ENCODE results near the gene TYRO3.

Gene TYRO3

DNA sequence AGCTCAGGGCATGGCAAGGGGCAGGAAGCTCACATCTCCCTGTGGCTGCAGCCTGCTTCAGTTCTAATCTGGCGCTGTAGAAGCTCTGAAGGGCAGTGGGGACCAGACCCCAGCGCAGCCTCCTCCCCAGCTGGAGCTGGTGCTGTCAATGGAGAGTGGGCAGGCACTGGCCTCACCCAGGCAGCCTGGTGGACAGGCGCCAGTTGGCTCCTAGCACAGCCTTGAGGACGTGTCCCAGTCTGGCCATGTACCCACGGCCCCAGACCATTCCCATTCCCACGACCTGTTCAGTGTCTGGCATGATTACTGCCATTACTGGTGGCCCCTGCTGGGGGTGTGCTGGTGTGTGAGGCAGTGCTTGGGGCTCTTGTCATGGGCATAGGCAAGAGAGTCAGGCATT is 16.3 kb downstream of the TYRO3 start:
- in situ Hi-C loops (cut with HindIII; ENCODE audit: low sequenced_read_pairs) = no loop called here
- no peak overlapping the region for H3K4me3 ChIP-seq (ENCODE audit: low read depth, low read length)
- TF ChIP-seq, protein P1, sequence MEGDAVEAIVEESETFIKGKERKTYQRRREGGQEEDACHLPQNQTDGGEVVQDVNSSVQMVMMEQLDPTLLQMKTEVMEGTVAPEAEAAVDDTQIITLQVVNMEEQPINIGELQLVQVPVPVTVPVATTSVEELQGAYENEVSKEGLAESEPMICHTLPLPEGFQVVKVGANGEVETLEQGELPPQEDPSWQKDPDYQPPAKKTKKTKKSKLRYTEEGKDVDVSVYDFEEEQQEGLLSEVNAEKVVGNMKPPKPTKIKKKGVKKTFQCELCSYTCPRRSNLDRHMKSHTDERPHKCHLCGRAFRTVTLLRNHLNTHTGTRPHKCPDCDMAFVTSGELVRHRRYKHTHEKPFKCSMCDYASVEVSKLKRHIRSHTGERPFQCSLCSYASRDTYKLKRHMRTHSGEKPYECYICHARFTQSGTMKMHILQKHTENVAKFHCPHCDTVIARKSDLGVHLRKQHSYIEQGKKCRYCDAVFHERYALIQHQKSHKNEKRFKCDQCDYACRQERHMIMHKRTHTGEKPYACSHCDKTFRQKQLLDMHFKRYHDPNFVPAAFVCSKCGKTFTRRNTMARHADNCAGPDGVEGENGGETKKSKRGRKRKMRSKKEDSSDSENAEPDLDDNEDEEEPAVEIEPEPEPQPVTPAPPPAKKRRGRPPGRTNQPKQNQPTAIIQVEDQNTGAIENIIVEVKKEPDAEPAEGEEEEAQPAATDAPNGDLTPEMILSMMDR (IDR thresholded peaks at IDR 0.05; ENCODE audit: low read depth, low read length, missing control alignments) = no peak
- DNase-seq (ENCODE audit: low read depth) = no peak

DNA sequence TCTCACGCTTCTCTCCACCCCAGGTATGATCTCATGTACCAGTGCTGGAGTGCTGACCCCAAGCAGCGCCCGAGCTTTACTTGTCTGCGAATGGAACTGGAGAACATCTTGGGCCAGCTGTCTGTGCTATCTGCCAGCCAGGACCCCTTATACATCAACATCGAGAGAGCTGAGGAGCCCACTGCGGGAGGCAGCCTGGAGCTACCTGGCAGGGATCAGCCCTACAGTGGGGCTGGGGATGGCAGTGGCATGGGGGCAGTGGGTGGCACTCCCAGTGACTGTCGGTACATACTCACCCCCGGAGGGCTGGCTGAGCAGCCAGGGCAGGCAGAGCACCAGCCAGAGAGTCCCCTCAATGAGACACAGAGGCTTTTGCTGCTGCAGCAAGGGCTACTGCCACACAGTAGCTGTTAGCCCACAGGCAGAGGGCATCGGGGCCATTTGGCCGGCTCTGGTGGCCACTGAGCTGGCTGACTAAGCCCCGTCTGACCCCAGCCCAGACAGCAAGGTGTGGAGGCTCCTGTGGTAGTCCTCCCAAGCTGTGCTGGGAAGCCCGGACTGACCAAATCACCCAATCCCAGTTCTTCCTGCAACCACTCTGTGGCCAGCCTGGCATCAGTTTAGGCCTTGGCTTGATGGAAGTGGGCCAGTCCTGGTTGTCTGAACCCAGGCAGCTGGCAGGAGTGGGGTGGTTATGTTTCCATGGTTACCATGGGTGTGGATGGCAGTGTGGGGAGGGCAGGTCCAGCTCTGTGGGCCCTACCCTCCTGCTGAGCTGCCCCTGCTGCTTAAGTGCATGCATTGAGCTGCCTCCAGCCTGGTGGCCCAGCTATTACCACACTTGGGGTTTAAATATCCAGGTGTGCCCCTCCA is 19.1 kb downstream of the TYRO3 start:
- DNase-seq (ENCODE audit: low read depth) = no peak
- in situ Hi-C loops (cut with HindIII; ENCODE audit: low sequenced_read_pairs) = no loop called here
- H3K4me3 ChIP-seq (ENCODE audit: low read depth, low read length) = no peak overlapping the region
- TF ChIP-seq, protein P1 (IDR thresholded peaks at IDR 0.05; ENCODE audit: low read depth, low read length, missing control alignments) = no peak

DNA sequence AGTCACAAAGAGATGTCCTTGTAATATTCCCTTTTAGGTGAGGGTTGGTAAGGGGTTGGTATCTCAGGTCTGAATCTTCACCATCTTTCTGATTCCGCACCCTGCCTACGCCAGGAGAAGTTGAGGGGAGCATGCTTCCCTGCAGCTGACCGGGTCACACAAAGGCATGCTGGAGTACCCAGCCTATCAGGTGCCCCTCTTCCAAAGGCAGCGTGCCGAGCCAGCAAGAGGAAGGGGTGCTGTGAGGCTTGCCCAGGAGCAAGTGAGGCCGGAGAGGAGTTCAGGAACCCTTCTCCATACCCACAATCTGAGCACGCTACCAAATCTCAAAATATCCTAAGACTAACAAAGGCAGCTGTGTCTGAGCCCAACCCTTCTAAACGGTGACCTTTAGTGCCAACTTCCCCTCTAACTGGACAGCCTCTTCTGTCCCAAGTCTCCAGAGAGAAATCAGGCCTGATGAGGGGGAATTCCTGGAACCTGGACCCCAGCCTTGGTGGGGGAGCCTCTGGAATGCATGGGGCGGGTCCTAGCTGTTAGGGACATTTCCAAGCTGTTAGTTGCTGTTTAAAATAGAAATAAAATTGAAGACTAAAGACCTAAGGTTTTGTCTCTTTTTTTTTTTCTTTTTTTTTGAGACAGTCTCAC is 19.8 kb downstream of the TYRO3 start:
- TF ChIP-seq, protein P1 (IDR thresholded peaks at IDR 0.05; ENCODE audit: low read depth, low read length, missing control alignments) = no peak
- in situ Hi-C loops (cut with HindIII; ENCODE audit: low sequenced_read_pairs) = no loop called here
- no peak for DNase-seq (ENCODE audit: low read depth)
- no peak overlapping the region for H3K4me3 ChIP-seq (ENCODE audit: low read depth, low read length)

DNA sequence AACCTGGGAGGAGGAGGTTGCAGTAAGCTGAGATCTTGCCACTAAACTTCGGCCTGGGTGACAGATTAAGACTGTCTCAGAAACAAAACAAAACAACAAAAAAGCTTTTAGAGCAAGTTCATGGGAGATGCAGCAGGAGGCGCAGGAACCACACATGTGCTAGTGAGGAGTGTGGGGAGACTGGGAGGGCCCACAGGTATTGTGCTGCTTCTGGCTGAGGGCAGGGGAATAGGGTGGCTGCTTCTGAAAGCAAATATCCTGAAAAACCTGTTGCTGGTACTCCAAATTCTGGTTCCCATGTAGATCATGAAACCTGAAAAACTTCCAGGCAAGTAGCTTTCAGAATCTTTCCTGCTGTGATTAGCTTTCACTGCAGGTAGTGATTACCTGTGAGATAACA is 22.1 kb downstream of the TYRO3 start:
- no peak for DNase-seq (ENCODE audit: low read depth)
- in situ Hi-C loops (cut with HindIII; ENCODE audit: low sequenced_read_pairs) = no loop called here
- TF ChIP-seq, protein P1 (IDR thresholded peaks at IDR 0.05; ENCODE audit: low read depth, low read length, missing control alignments) = no peak
- H3K4me3 ChIP-seq (ENCODE audit: low read depth, low read length) = no peak overlapping the region

DNA sequence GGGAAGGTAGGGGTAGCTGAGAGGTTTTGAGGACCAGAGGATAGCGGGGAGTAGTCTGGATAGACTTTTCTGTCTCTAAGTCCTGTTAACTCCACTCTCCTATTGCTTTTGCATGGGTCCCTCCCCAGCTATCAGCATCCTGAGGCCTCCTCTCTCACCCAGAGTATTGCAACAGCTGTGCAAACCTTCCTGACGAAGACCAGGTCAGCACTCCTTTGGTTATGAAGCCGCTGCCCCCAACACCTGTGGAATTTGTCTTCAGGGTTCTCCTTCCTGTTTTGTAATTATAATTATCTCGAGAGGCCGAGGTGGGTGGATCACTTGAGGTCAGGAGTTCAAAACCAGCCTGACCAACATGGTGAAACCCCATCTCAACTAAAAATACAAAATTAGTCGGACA is 24.8 kb downstream of the TYRO3 start:
- no peak for DNase-seq (ENCODE audit: low read depth)
- TF ChIP-seq, protein P1 (IDR thresholded peaks at IDR 0.05; ENCODE audit: low read depth, low read length, missing control alignments) = no peak
- in situ Hi-C loops (cut with HindIII; ENCODE audit: low sequenced_read_pairs) = no loop called here
- H3K4me3 ChIP-seq (ENCODE audit: low read depth, low read length) = no peak overlapping the region

DNA sequence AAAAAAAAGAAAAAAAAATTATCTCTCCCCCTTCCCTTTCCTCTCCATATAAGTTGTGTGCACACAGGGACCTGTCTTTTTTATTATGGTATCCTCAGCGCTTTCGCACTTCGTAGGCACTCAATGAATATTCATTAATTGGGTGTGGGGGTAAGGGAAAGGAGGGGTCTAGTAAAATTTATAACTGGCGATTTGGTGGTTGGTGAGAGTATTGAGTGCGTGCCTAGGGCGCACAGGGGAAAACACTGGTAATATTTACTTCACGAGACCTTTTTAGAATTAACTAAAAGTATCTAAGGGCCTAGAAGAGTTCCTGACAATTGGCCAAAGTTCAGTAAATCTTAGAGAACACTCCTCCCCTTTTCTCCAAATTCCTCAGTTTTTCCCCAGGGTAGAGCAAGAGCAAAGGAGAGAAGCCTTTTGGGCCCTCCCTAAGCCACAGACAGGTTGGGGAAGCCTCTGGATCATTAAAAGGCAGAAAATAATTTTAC is 25.7 kb downstream of the TYRO3 start:
- in situ Hi-C loops (cut with HindIII; ENCODE audit: low sequenced_read_pairs) = no loop called here
- peak overlapping the region; percentile 32 for H3K4me3 ChIP-seq (ENCODE audit: low read depth, low read length)

More for the DNA sequence above, 25.7 kb downstream of the TYRO3 start:
- TF ChIP-seq, protein P1 (IDR thresholded peaks at IDR 0.05; ENCODE audit: low read depth, low read length, missing control alignments) = no peak
- DNase-seq (ENCODE audit: low read depth) = no peak

Data from astrocyte of the cerebellum (primary cell).